Measurements from ENCODE around the gene MRPL40.
A peak's percentile ranks its signal among the peaks of the same experiment; 100 is the strongest.

Gene MRPL40

DNA sequence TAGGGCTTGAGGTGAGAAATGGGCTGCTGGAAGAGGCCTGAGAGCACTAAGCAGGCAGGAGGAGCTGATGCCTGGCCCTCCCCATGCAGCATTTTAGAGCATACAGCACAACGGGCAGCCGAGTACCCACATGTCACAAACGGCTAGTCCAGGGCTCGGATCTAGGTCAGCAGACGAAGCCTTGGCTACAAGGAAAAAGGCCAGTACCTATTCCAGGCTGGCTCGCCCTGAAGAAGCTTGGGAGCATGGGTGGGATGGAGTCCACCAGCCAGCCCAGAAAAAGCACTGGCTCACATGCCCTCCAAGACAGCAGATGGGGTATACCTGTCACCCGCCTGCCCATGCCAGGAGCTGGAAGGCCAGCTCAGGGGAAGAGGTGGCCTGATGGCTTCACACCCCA, 37.1 kb downstream of the MRPL40 start:
- Mint-ChIP-seq H3K27me3 (no peaks in the 10 kb centered on the region), H3K4me3 (no peak overlapping the region), H3K9me3 (no peaks in the 10 kb centered on the region), H3K36me3 (peaks cover 44 to 76% of the 10 kb centered on the region in 2 donors), H3K4me1 (peaks cover 0 to 3% of the 10 kb centered on the region in 2 donors), H3K27ac (no peak overlapping the region)
- ATAC-seq (replicated peaks), result no peak
- DNase-seq, result no peak

DNA sequence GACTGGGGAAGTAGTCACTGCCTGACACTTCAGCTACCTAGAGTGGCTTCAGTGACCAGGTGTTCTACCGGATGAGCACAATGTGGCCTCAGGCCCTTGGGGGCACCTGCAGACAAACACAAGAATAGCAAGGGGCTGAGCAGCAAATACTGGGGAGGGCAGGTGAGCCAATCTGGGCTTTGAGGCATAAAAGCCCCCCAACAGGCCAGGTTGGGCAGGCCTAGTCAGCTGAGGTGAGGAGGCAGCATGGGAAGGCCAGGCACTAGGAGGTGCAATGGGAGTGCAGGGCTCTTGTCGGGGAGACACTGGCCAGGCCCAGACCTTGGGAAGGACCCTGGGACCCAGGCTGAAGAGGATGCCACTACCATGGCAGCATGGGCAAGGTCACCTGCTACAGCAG, 37.7 kb downstream of the MRPL40 start:
- H3K27me3 Mint-ChIP-seq, result no peaks in the 10 kb centered on the region
- no peaks in the 10 kb centered on the region for H3K9me3 Mint-ChIP-seq
- ATAC-seq (replicated peaks), result no peak
- DNase-seq, result no peak
- H3K36me3 Mint-ChIP-seq, result peaks cover 39 to 75% of the 10 kb centered on the region in 2 donors
- H3K27ac Mint-ChIP-seq, result no peak overlapping the region
- H3K4me1 Mint-ChIP-seq, result peaks cover 0 to 3% of the 10 kb centered on the region in 2 donors
- no peak overlapping the region for H3K4me3 Mint-ChIP-seq

- no peak overlapping the region for H3K4me3 Mint-ChIP-seq
- ATAC-seq (replicated peaks) (no peak), DNase-seq (no peak)
- peaks cover 34 to 69% of the 10 kb centered on the region in 2 donors for H3K36me3 Mint-ChIP-seq
- peaks cover 10% of the 10 kb centered on the region in 2 donors for H3K4me1 Mint-ChIP-seq
- no peaks in the 10 kb centered on the region for H3K27me3 Mint-ChIP-seq
- no peaks in the 10 kb centered on the region for H3K9me3 Mint-ChIP-seq
- peak overlapping the region; percentile 7 for H3K27ac Mint-ChIP-seq
Measured at GRCh38 chr22:19471572-19471971, 39.2 kb downstream of the MRPL40 start.

DNA sequence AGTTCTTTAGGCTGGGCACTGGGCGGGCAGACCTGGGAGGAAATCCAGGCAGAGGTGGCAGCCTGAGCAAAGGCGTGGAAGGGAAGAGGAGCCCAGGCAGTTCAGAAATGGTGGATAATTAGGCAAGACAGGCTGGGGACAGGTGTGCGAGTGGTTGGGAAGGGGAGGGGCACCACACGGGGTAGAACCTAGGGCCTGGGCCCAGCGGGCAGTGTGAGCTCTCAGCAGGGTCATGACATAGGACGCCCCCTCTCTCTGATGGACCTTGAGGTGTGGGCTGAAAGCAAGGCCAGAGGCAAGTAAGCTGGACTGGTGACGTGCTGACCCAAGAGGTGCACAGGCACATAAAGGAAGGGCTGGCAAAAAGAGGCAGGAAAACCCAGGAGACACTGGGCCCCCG, 39.9 kb downstream of the MRPL40 start:
- Mint-ChIP-seq H3K9me3 (no peaks in the 10 kb centered on the region), H3K4me1 (peaks cover 11 to 13% of the 10 kb centered on the region in 2 donors), H3K27me3 (no peaks in the 10 kb centered on the region), H3K36me3 (peaks cover 34 to 67% of the 10 kb centered on the region in 2 donors), H3K4me3 (no peak overlapping the region), H3K27ac (no peak overlapping the region)
- ATAC-seq (replicated peaks) (no peak), DNase-seq (no peak)

GRCh38 chr22:19473578-19473977, 41.2 kb downstream of the MRPL40 start:
- H3K4me3 Mint-ChIP-seq, result no peak overlapping the region
- DNase-seq, result no peak
- H3K4me1 Mint-ChIP-seq, result peaks cover 19 to 24% of the 10 kb centered on the region in 2 donors
- H3K27ac Mint-ChIP-seq, result no peak overlapping the region
- ATAC-seq (replicated peaks), result no peak
- no peaks in the 10 kb centered on the region for H3K27me3 Mint-ChIP-seq
- peaks cover 28 to 54% of the 10 kb centered on the region in 2 donors for H3K36me3 Mint-ChIP-seq
- no peaks in the 10 kb centered on the region for H3K9me3 Mint-ChIP-seq

DNA sequence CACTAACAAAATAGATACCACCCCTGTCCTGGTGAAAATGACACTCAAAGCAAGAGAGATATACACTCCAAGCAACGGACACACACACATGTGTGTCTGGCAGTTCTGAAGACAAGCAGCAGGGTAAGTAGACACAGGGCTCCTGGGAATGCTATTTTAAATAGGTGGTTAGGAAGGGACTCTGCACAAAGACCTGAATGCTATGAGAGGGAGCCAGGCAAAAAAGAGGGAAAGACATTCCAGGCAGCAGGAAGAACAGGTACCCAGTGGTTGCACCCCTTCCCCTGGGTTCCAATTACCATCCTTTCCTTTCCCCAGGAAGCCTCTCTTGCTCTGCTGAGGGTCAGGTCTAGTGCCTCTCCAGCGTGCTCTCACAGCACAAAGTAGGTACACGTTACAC, 43.7 kb downstream of the MRPL40 start:
- ATAC-seq (replicated peaks) (no peak), DNase-seq (no peak)
- Mint-ChIP-seq H3K9me3 (no peaks in the 10 kb centered on the region), H3K4me1 (peaks cover 28 to 38% of the 10 kb centered on the region in 2 donors), H3K27me3 (no peaks in the 10 kb centered on the region), H3K36me3 (peaks cover 20 to 35% of the 10 kb centered on the region in 2 donors), H3K27ac (no peak overlapping the region), H3K4me3 (no peak overlapping the region)

GRCh38 chr22:19477321-19478044, 45.1 kb downstream of the MRPL40 start:
- no peak for DNase-seq
- no peak overlapping the region for H3K27ac Mint-ChIP-seq

GRCh38 chr22:19478045-19478900, 45.9 kb downstream of the MRPL40 start:
- peak overlapping the region; percentile 78 for H3K27ac Mint-ChIP-seq
- ATAC-seq (replicated peaks), result no peak
- H3K27me3 Mint-ChIP-seq, result no peaks in the 10 kb centered on the region
- H3K36me3 Mint-ChIP-seq, result peaks cover 10 to 15% of the 10 kb centered on the region in 2 donors
- H3K9me3 Mint-ChIP-seq, result no peaks in the 10 kb centered on the region
- H3K4me1 Mint-ChIP-seq, result peaks cover 28 to 38% of the 10 kb centered on the region in 2 donors
- H3K4me3 Mint-ChIP-seq, result peak overlapping the region; percentile 95 to 100
- no peak for DNase-seq

More at GRCh38 chr22:19477321-19478044, 45.1 kb downstream of the MRPL40 start:
- ATAC-seq (replicated peaks), result no peak
- no peaks in the 10 kb centered on the region for H3K27me3 Mint-ChIP-seq
- H3K9me3 Mint-ChIP-seq, result no peaks in the 10 kb centered on the region
- peaks cover 11 to 20% of the 10 kb centered on the region in 2 donors for H3K36me3 Mint-ChIP-seq
- peaks cover 28 to 38% of the 10 kb centered on the region in 2 donors for H3K4me1 Mint-ChIP-seq
- H3K4me3 Mint-ChIP-seq, result peak overlapping the region; percentile 95 to 100

DNA sequence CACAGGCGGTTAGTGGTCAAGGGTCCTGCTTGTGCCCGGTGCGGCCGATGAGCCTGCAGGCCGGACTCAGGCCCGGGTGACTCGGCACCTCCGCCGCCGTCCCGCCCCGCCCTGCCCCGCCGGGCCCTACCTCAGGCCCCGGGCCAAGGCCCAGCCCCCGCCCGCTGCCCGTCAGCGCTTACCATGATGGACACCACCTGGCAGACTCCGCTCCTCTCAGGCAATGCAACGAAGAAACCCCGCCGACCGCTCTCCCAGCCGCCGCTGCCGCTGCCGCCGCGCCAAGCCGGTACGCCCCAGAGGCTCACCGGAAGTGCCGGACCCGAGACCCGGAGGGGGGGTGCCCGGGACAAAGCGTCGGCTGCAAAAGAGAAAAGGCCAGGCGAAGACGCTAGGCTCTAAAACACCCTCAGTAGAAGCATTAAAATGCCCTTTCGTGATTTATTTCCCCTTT, 46.6 kb downstream of the MRPL40 start, which contains the start of gene UFD1:
Gene UFD1 (minus strand): TSS at position 293 of the 454 bp plus-strand sequence. CDS start 108 bp downstream, at position 185.
- DNase-seq (peak; percentile 80), ATAC-seq (replicated peaks) (peak; percentile 70 to 72)
- H3K36me3 Mint-ChIP-seq, result peaks cover 9 to 13% of the 10 kb centered on the region in 2 donors
- H3K4me1 Mint-ChIP-seq, result peaks cover 25 to 43% of the 10 kb centered on the region in 2 donors
- no peaks in the 10 kb centered on the region for H3K9me3 Mint-ChIP-seq
- H3K4me3 Mint-ChIP-seq, result peak within 1 kb of the TSS; percentile 95 to 100
- no peaks in the 10 kb centered on the region for H3K27me3 Mint-ChIP-seq
- H3K27ac Mint-ChIP-seq, result peak within 1 kb of the TSS; percentile 100

GRCh38 chr22:19479355-19480172, 47.2 kb downstream of the MRPL40 start, which contains the start of gene CDC45:
Gene CDC45 (plus strand): TSS chr22:19479920. CDS start chr22:19479969, 49 bp downstream.
- Mint-ChIP-seq H3K4me1 (peaks cover 25 to 43% of the 10 kb centered on the region in 2 donors), H3K27me3 (no peaks in the 10 kb centered on the region), H3K4me3 (peak within 1 kb of the TSS; percentile 95 to 100), H3K36me3 (peaks cover 8 to 11% of the 10 kb centered on the region in 2 donors), H3K27ac (peak within 1 kb of the TSS; percentile 100), H3K9me3 (no peaks in the 10 kb centered on the region)
- peak; percentile 93 to 94 for ATAC-seq (replicated peaks)
- peak; percentile 93 for DNase-seq

DNA sequence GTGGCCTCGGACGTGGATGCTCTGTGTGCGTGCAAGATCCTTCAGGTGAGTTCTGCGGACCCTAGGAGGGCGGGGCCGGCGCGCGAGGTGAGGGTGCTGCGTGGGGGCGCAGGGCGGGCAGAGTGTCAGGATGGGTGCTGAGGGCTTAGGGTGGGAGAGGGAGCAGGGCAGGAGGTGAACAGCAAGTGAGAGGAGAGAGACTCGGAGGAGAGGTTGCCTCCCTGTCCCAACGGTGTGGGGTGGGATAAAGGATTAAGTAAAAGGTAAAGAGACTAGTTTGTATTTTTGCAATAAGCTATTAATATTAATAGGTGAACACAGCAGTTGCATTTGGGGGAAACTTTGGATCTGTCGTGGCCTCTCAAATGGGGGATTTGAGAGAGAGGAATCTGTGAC, 47.8 kb downstream of the MRPL40 start:
- Mint-ChIP-seq H3K4me1 (peaks cover 25 to 42% of the 10 kb centered on the region in 2 donors), H3K4me3 (peak overlapping the region; percentile 95 to 100), H3K27me3 (no peaks in the 10 kb centered on the region), H3K27ac (peak overlapping the region; percentile 100), H3K9me3 (no peaks in the 10 kb centered on the region), H3K36me3 (peaks cover 13 to 16% of the 10 kb centered on the region in 2 donors)
- ATAC-seq (replicated peaks) (peak in 1 of 2 donors; percentile 1), DNase-seq (no peak)

DNA sequence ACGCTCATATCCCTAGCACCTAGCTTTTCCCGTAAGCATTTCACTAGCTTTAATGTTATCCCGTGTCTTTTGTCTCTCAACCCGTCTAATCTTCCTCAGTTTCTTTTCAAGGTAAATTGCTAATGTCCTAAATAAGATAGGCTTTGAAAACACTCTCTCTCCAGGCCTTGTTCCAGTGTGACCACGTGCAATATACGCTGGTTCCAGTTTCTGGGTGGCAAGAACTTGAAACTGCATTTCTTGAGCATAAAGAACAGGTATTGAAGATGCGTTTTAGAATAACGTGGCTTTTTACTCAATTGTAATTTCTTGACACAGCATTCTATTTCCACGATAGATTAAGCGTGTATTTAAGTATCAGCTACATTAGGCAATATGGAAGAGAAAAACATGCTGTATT, 48.4 kb downstream of the MRPL40 start:
- ATAC-seq (replicated peaks), result no peak
- peaks cover 22 to 38% of the 10 kb centered on the region in 2 donors for H3K4me1 Mint-ChIP-seq
- peaks cover 10 to 16% of the 10 kb centered on the region in 2 donors for H3K36me3 Mint-ChIP-seq
- H3K27ac Mint-ChIP-seq, result peak overlapping the region; percentile 31
- H3K27me3 Mint-ChIP-seq, result no peaks in the 10 kb centered on the region
- H3K9me3 Mint-ChIP-seq, result no peaks in the 10 kb centered on the region
- no peak for DNase-seq
- peak overlapping the region; percentile 95 to 100 for H3K4me3 Mint-ChIP-seq

DNA sequence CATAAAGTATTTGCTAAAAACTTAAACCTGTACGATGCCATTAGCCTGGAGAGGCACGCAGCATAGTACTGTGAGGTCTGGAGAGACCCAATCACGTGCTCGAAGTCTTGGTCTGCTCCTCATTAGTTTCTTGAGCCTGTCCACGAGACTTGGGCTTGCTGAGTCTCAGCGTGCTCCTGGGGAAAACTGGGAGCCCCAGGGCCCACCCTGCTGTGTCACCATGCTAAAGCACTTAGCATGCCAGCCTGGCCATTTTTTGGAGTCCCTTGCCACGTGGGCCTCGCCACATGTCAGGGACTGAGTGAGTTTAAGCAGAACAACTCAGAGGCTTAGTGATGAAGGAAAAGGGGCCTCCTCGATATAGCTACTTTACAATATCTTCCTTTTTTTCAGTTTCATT, 50.0 kb downstream of the MRPL40 start:
- H3K9me3 Mint-ChIP-seq, result no peaks in the 10 kb centered on the region
- H3K27me3 Mint-ChIP-seq, result no peaks in the 10 kb centered on the region
- no peak overlapping the region for H3K27ac Mint-ChIP-seq
- H3K4me3 Mint-ChIP-seq, result no peak overlapping the region
- ATAC-seq (replicated peaks) (no peak), DNase-seq (no peak)
- peaks cover 16 to 30% of the 10 kb centered on the region in 2 donors for H3K4me1 Mint-ChIP-seq
- H3K36me3 Mint-ChIP-seq, result peaks cover 10 to 16% of the 10 kb centered on the region in 2 donors

All from stimulated activated naive B cell treated with anti-CD40 and anti-IgM and Interleukin-4, amounts not matched to agents 10 μg/mL and 1 μg/mL and 100 μg/mL, for 72 hours (primary cell).